GM23338 (cell line): ENCODE data around the gene ZBTB26.

Experiments
- EZH2 ChIP-seq: fragments of 200-600 bp; sonication (generic); IDR thresholded peaks from one replicate; pipeline ENCODE4 v1.8.0; 2017; ENCODE audit warnings: antibody characterized with exemption, mild to moderate bottlenecking, low read depth; ENCODE audit not compliant: unreplicated experiment
- EZH2phosphoT487 ChIP-seq: fragments of 200-600 bp; sonication (generic); IDR thresholded peaks from one replicate; pipeline ENCODE4 v1.8.1; 2018; ENCODE audit warnings: antibody characterized with exemption; ENCODE audit not compliant: unreplicated experiment
- TF ChIP-seq, protein P1 (sequence below), 2 experiments: fragments of 200-600 bp in 1 of 2; sonication (generic) in 1 of 2; conservative IDR thresholded peaks; 2 replicates each; pipeline versions ENCODE4 v1.5.1 to v1.6.1; 2016 to 2017; ENCODE audit warnings: antibody characterized with exemption in 2 of 2, low read depth in 2 of 2, mild to moderate bottlenecking in 2 of 2, moderate library complexity in 1 of 2
- TF ChIP-seq, protein P2 (sequence below): IDR thresholded peaks from 2 replicates; pipeline ENCODE4 v1.6.1; 2016; ENCODE audit warnings: antibody characterized with exemption

DNA sequence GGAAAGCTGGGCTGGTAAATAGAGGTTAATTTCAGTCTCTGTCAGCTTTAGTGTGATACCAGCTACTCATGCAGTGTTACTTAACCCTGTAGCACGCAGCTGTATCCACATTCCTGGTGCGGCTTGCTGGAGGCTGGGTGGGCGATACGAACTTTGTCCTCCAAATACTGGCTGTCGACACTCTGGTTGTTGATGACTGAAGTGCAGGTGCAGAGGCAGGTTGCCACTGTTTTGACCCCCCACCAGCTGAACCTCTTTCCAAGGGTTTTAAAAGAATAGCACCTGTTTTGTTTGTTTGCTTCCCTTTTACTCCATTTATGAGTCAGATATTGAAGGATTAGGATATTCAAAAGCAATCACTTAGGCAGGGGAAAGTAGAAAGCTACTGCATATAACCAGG is 5.2 kb upstream of the ZBTB26 start:
- TF ChIP-seq, protein P1, sequence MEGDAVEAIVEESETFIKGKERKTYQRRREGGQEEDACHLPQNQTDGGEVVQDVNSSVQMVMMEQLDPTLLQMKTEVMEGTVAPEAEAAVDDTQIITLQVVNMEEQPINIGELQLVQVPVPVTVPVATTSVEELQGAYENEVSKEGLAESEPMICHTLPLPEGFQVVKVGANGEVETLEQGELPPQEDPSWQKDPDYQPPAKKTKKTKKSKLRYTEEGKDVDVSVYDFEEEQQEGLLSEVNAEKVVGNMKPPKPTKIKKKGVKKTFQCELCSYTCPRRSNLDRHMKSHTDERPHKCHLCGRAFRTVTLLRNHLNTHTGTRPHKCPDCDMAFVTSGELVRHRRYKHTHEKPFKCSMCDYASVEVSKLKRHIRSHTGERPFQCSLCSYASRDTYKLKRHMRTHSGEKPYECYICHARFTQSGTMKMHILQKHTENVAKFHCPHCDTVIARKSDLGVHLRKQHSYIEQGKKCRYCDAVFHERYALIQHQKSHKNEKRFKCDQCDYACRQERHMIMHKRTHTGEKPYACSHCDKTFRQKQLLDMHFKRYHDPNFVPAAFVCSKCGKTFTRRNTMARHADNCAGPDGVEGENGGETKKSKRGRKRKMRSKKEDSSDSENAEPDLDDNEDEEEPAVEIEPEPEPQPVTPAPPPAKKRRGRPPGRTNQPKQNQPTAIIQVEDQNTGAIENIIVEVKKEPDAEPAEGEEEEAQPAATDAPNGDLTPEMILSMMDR (conservative IDR thresholded peaks at IDR 0.05; ENCODE audit: low read depth in 2 of 2): no peak
- TF ChIP-seq EZH2phosphoT487 (no peak), EZH2 (no peak)
- TF ChIP-seq, protein P2, sequence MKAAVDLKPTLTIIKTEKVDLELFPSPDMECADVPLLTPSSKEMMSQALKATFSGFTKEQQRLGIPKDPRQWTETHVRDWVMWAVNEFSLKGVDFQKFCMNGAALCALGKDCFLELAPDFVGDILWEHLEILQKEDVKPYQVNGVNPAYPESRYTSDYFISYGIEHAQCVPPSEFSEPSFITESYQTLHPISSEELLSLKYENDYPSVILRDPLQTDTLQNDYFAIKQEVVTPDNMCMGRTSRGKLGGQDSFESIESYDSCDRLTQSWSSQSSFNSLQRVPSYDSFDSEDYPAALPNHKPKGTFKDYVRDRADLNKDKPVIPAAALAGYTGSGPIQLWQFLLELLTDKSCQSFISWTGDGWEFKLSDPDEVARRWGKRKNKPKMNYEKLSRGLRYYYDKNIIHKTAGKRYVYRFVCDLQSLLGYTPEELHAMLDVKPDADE: no peak
